Memory B cell (primary cell): ENCODE measurements around the gene PCNX3.
"Not testable (repeated sequence)": the region's sequence is repeated elsewhere in the genome, so short reads cannot be mapped to it uniquely, and the experiment has no call there.

ENCODE experiments used
- ATAC-seq: fragments of 150-1000 bp; cut with Tn5 transposase; 2 replicates; pipeline ENCODE4 v1.10.0; 2021; ENCODE audit warnings: low read depth, mild to moderate bottlenecking, moderate library complexity
- DNase-seq, 2 donors: peaks; one replicate each; pipeline ENCODE4 v3.0.0; 2022; ENCODE audit warnings: low spot score in 2 of 2
- H3K27ac Mint-ChIP-seq: one replicate; pipeline ENCODE4 v1.8.0; 2022; ENCODE audit warnings: mild to moderate bottlenecking, moderate library complexity, mixed read lengths
- H3K27me3 Mint-ChIP-seq: one replicate; pipeline ENCODE4 v1.8.0; 2022; ENCODE audit warnings: mixed read lengths
- H3K36me3 Mint-ChIP-seq: one replicate; pipeline ENCODE4 v1.8.0; 2022; ENCODE audit warnings: mild to moderate bottlenecking, mixed read lengths
- H3K4me1 Mint-ChIP-seq: one replicate; pipeline ENCODE4 v1.8.0; 2022; ENCODE audit warnings: mixed read lengths
- H3K4me3 Mint-ChIP-seq: one replicate; pipeline ENCODE4 v1.8.0; 2022; ENCODE audit warnings: mild to moderate bottlenecking, moderate library complexity, mixed read lengths
- H3K9me3 Mint-ChIP-seq: one replicate; pipeline ENCODE4 v1.8.0; 2022; ENCODE audit warnings: mixed read lengths

PCNX3 gene

GRCh38 chr11:65661599-65662246 lies 46.1 kb downstream of the PCNX3 start:
- DNase-seq: no peak

GRCh38 chr11:65662247-65662798 lies 46.7 kb downstream of the PCNX3 start:
- no peaks in the 10 kb centered on the region for H3K27me3 Mint-ChIP-seq
- H3K4me1 Mint-ChIP-seq: peaks cover 13% of the 10 kb centered on the region
- ATAC-seq (no peak), DNase-seq (no peak)
- peak overlapping the region; percentile 80 for H3K4me3 Mint-ChIP-seq
- no peaks in the 10 kb centered on the region for H3K9me3 Mint-ChIP-seq
- H3K36me3 Mint-ChIP-seq: peaks cover 19% of the 10 kb centered on the region
- peak overlapping the region; percentile 72 for H3K27ac Mint-ChIP-seq

More at GRCh38 chr11:65661599-65662246, 46.1 kb downstream of the PCNX3 start:
- no peaks in the 10 kb centered on the region for H3K9me3 Mint-ChIP-seq
- H3K4me1 Mint-ChIP-seq: peaks cover 15% of the 10 kb centered on the region
- H3K36me3 Mint-ChIP-seq: peaks cover 25% of the 10 kb centered on the region
- peak overlapping the region; percentile 72 for H3K27ac Mint-ChIP-seq
- H3K27me3 Mint-ChIP-seq: no peaks in the 10 kb centered on the region
- no peak for ATAC-seq
- peak overlapping the region; percentile 80 for H3K4me3 Mint-ChIP-seq

- Mint-ChIP-seq H3K9me3 (no peaks in the 10 kb centered on the region), H3K27ac (peak within 1 kb of the TSS; percentile 94), H3K36me3 (peaks cover 16% of the 10 kb centered on the region), H3K27me3 (no peaks in the 10 kb centered on the region), H3K4me3 (peak within 1 kb of the TSS; percentile 89), H3K4me1 (peaks cover 10% of the 10 kb centered on the region)
- peak; percentile 87 to 88 for DNase-seq
- ATAC-seq: peak; percentile 77
These were observed 47.4 kb downstream of the PCNX3 start, which contains the start of gene RELA for GRCh38 chr11:65662799-65663638. Gene RELA, minus strand, starts transcription at chr11:65662916. Its CDS starts 84 bp downstream, at chr11:65662832.

- Mint-ChIP-seq H3K27ac (peak overlapping the region; percentile 94), H3K9me3 (no peaks in the 10 kb centered on the region), H3K4me1 (peaks cover 10% of the 10 kb centered on the region), H3K36me3 (peaks cover 13% of the 10 kb centered on the region), H3K27me3 (no peaks in the 10 kb centered on the region), H3K4me3 (peak overlapping the region; percentile 89)
- ATAC-seq (peak; percentile 7), DNase-seq (no peak)
These were observed 48.1 kb downstream of the PCNX3 start for GRCh38 chr11:65663639-65664200.

- ATAC-seq (no peak), DNase-seq (no peak)
- H3K4me3 Mint-ChIP-seq: no peak overlapping the region
- H3K27ac Mint-ChIP-seq: no peak overlapping the region
- H3K36me3 Mint-ChIP-seq: no peaks in the 10 kb centered on the region
- H3K4me1 Mint-ChIP-seq: no peaks in the 10 kb centered on the region
- H3K27me3 Mint-ChIP-seq: no peaks in the 10 kb centered on the region
- H3K9me3 Mint-ChIP-seq: no peaks in the 10 kb centered on the region
These were observed 56.7 kb downstream of the PCNX3 start for GRCh38 chr11:65672180-65672860.

GRCh38 chr11:65672982-65673381 lies 57.4 kb downstream of the PCNX3 start:
- Mint-ChIP-seq H3K27ac (no peak overlapping the region), H3K4me3 (no peak overlapping the region), H3K4me1 (no peaks in the 10 kb centered on the region), H3K27me3 (no peaks in the 10 kb centered on the region), H3K9me3 (no peaks in the 10 kb centered on the region), H3K36me3 (no peaks in the 10 kb centered on the region)
- no peak for DNase-seq
- ATAC-seq: no peak

GRCh38 chr11:65680192-65680743 lies 64.7 kb downstream of the PCNX3 start:
- Mint-ChIP-seq H3K27ac (no peak overlapping the region), H3K4me3 (no peak overlapping the region), H3K27me3 (peaks cover 4% of the 10 kb centered on the region), H3K36me3 (no peaks in the 10 kb centered on the region), H3K9me3 (no peaks in the 10 kb centered on the region), H3K4me1 (no peaks in the 10 kb centered on the region)
- ATAC-seq (no peak), DNase-seq (no peak)

- H3K4me3 Mint-ChIP-seq, ATAC-seq, H3K36me3 Mint-ChIP-seq, DNase-seq, H3K27ac Mint-ChIP-seq, H3K4me1 Mint-ChIP-seq, H3K27me3 Mint-ChIP-seq, H3K9me3 Mint-ChIP-seq: not testable (repeated sequence)
These were observed 67.9 kb downstream of the PCNX3 start for GRCh38 chr11:65683480-65683879.

GRCh38 chr11:65685981-65686380 lies 70.4 kb downstream of the PCNX3 start:
- H3K27ac Mint-ChIP-seq: no peak overlapping the region
- no peak overlapping the region for H3K4me3 Mint-ChIP-seq
- H3K27me3 Mint-ChIP-seq: peaks cover 4% of the 10 kb centered on the region
- H3K9me3 Mint-ChIP-seq: no peaks in the 10 kb centered on the region
- no peaks in the 10 kb centered on the region for H3K36me3 Mint-ChIP-seq
- DNase-seq (no peak), ATAC-seq (no peak)
- no peaks in the 10 kb centered on the region for H3K4me1 Mint-ChIP-seq
